ENCODE results near the gene LIN7C.

Gene LIN7C

GRCh38 chr11:27445625-27446024 lies 60.9 kb downstream of the LIN7C start:
- no peak for DNase-seq (ENCODE audit: low read depth in 2 of 2)

- no peak for DNase-seq (ENCODE audit: low read depth in 2 of 2)
These were observed 61.8 kb downstream of the LIN7C start for GRCh38 chr11:27444801-27445215.
